ACC112 (cell line): ENCODE measurements around the gene SYTL5.

Source experiments
- H2AFZ ChIP-seq: fragments of 200-600 bp; sonication (generic); one replicate; pipeline ENCODE4 v1.6.0; 2017; ENCODE audit warnings: antibody characterized with exemption, low read length; ENCODE audit not compliant: unreplicated experiment
- H3K27ac ChIP-seq: fragments of 200-600 bp; sonication (generic); 2 replicates; pipeline ENCODE4 v1.5.1; 2014; ENCODE audit warnings: low read depth, mild to moderate bottlenecking, antibody characterized with exemption, low read length, moderate library complexity
- H3K27me3 ChIP-seq: fragments of 200-600 bp; sonication (generic); 2 replicates; pipeline ENCODE4 v1.6.1; 2014; ENCODE audit warnings: mild to moderate bottlenecking, antibody characterized with exemption, low read length, moderate library complexity, mixed read lengths; ENCODE audit not compliant: insufficient read depth
- H3K36me3 ChIP-seq: fragments of 200-600 bp; sonication (generic); 2 replicates; pipeline ENCODE4 v1.6.1; 2016; ENCODE audit warnings: mild to moderate bottlenecking, antibody characterized with exemption, low read length, moderate library complexity, mixed read lengths; ENCODE audit not compliant: insufficient read depth
- H3K4me1 ChIP-seq: fragments of 200-600 bp; sonication (generic); one replicate; pipeline ENCODE4 v1.6.1; 2016; ENCODE audit warnings: low read length, mixed read lengths; ENCODE audit not compliant: insufficient read depth, unreplicated experiment, control insufficient read depth
- H3K4me3 ChIP-seq: fragments of 200-600 bp; sonication (generic); 2 replicates; pipeline ENCODE4 v1.5.1; 2014; ENCODE audit warnings: mild to moderate bottlenecking, low read depth, low read length
- H3K79me2 ChIP-seq: fragments of 200-600 bp; sonication (generic); one replicate; pipeline ENCODE4 v1.6.0; 2016; ENCODE audit warnings: low read length; ENCODE audit not compliant: control insufficient read depth, unreplicated experiment, insufficient read depth

Gene SYTL5

DNA sequence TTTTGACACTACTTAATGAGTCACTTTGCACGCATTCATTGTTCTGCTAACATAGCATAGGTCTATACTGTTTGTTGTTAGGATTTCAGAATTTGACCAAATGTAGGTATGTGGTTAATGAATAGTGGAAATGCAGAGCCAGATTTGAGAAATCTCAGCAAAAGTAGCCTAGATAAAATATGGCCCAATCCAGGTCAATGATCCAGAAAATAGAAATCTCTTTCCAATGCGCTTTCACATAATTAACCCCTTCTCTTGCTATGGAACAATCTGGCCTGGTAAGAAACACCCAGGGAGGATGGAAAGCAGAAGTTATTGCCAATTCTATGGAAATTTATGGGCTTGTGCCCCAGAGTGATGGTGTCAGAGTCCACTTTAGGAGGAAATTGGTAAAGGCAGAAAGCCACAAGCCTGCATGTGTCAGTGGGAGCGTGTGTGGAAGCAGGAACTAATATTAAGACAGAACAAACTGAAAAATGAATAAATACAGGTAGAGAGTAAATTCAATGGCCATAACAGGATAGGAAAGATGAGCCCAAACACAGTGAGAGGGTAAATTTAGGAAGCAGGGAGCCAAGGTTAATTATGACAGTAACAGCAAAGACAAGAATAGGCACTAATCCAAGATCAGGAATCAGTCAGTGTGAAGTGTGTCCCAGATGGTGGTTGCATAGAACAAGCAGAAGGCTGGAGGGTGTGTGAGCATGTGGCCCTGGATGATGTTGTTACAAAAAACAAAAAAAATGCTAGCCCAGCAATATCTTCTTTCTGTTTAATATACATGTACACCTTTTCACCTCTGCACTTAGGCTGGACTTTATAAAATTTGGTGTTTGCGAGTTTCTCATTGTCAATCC is 102.9 kb downstream of the SYTL5 start:
- Histone ChIP-seq H3K79me2 (no peaks in the 10 kb centered on the region), H3K4me3 (no peak overlapping the region), H3K27ac (no peak overlapping the region), H2AFZ (no peak overlapping the region), H3K36me3 (no peaks in the 10 kb centered on the region), H3K4me1 (no peaks in the 10 kb centered on the region), H3K27me3 (no peaks in the 10 kb centered on the region)

DNA sequence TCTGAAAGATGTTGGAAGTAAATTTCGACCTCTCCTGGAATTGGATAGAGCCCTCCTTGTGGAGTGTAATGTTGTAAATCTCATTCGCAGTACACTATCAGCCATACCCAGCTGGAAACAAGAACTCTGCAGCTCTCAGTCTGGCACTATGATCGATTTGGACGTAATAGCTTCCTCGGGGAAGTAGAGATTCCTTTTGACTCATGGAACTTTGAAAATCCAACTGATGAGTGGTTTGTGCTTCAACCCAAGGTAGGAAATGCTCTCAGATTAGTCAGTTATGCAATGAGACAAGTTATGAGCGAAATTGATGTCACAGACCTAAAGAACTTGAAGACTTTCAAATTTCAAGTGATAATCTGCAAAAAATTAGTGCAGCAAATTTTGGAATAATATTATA is 103.9 kb downstream of the SYTL5 start:
- H3K4me1 ChIP-seq: no peaks in the 10 kb centered on the region
- no peak overlapping the region for H3K27ac ChIP-seq
- no peaks in the 10 kb centered on the region for H3K36me3 ChIP-seq
- no peaks in the 10 kb centered on the region for H3K27me3 ChIP-seq
- no peak overlapping the region for H2AFZ ChIP-seq
- H3K79me2 ChIP-seq: no peaks in the 10 kb centered on the region
- no peak overlapping the region for H3K4me3 ChIP-seq

DNA sequence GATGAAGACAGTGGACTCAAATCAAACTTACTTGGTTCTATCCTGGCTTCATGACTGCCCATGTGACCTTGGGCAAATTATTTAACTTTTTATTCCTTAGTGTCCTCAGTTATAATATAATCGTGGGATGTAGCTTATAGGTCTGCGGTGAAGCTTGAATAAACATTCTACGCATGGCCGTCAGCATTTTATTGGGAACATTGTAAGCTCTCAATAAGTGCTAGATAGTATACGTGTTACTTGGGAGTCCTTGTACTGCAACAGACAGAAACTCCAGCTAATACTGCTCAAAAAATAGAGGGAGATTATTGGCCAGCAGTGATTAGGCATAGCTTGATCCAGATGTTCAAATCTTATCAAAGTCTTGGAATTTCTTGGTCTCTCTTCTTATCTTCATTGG is 104.8 kb downstream of the SYTL5 start:
- Histone ChIP-seq H3K36me3 (no peaks in the 10 kb centered on the region), H3K79me2 (no peaks in the 10 kb centered on the region), H3K4me1 (no peaks in the 10 kb centered on the region), H3K27ac (no peak overlapping the region), H3K27me3 (no peaks in the 10 kb centered on the region), H2AFZ (no peak overlapping the region), H3K4me3 (no peak overlapping the region)

DNA sequence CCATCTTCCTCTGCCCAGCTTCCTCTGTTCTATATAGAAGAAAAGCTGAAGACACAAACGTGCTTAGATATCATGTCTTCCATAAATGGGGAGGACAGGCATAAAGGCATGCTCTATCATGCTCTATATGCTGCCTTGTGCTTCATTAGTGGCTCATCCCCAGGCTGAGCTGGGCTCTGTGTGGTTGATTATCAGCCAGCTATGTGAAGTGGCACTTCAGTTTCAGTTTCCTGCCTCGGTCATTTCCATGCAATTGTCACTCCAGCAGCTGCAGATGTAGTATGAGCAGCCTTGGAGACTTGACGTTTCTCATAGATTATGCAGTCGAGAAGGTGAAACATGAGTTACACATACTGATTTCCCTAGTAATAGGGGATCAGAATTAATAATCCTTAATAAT is 106.2 kb downstream of the SYTL5 start:
- Histone ChIP-seq H2AFZ (no peak overlapping the region), H3K36me3 (no peaks in the 10 kb centered on the region), H3K4me1 (no peaks in the 10 kb centered on the region), H3K4me3 (no peak overlapping the region), H3K27me3 (no peaks in the 10 kb centered on the region), H3K27ac (no peak overlapping the region), H3K79me2 (no peaks in the 10 kb centered on the region)

DNA sequence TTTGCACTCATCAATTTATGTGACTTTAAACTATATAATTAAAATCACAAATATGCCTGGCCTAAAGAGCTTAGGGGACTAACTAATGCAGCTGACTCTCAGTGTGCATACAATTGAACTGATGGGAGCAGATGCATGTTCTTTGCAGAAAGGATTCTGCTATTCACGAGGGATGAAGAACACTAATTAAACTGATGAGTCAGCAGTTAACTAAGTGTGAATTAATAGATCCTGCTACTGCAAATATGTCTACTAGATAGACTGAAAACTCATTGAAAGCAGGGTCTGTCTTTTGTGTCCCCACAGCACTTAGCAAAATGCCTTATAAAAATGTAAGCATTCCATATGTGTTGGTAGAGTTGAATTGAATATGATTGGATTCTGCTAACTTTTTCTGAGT is 110.4 kb downstream of the SYTL5 start:
- H2AFZ ChIP-seq: no peak overlapping the region
- H3K4me1 ChIP-seq: no peaks in the 10 kb centered on the region
- H3K4me3 ChIP-seq: no peak overlapping the region
- H3K27me3 ChIP-seq: no peaks in the 10 kb centered on the region
- no peak overlapping the region for H3K27ac ChIP-seq
- H3K79me2 ChIP-seq: no peaks in the 10 kb centered on the region
- no peaks in the 10 kb centered on the region for H3K36me3 ChIP-seq

DNA sequence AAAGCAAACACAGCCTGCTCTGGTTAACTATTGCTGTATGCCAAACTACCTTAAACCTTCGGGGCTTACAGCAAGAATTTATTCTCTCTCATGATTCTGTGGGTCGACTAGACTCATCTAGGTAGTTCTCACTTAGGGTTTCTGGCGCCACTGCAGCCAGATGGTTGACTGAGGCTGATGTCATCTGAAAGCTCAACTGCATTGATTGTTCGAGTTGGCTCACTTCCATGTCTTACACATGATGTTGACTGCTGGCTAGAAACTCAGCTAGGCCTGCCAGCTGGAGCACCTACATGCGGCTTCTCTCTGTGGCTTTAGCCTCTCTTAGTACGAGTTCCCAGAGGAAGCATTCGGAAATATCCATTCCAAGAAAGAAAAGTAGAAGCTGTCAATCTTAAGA is 111.1 kb downstream of the SYTL5 start:
- no peaks in the 10 kb centered on the region for H3K36me3 ChIP-seq
- no peak overlapping the region for H3K4me3 ChIP-seq
- H3K27me3 ChIP-seq: no peaks in the 10 kb centered on the region
- H2AFZ ChIP-seq: no peak overlapping the region
- H3K4me1 ChIP-seq: no peaks in the 10 kb centered on the region
- H3K27ac ChIP-seq: no peak overlapping the region
- H3K79me2 ChIP-seq: no peaks in the 10 kb centered on the region

DNA sequence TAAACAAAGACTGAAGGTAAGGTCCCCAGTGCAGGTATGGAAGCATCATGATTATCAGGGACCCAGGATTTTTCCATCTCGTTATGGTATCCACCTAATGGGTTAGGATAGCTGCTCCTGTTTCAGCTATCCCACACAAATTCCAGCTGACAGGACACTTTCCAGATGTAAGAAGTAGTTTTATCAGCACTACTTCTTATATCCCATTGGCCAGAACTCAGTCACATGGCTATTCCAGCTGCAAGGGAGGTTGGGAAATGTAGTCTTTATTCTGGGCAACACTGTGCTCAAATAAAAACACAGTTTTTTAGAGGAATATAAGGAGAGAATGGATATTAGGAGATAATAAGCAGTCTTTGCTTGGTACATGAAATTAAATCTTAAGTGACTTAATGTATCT is 117.6 kb downstream of the SYTL5 start:
- H3K79me2 ChIP-seq: no peaks in the 10 kb centered on the region
- no peak overlapping the region for H3K4me3 ChIP-seq
- H2AFZ ChIP-seq: no peak overlapping the region
- no peak overlapping the region for H3K27ac ChIP-seq
- no peaks in the 10 kb centered on the region for H3K4me1 ChIP-seq
- H3K27me3 ChIP-seq: no peaks in the 10 kb centered on the region
- H3K36me3 ChIP-seq: no peaks in the 10 kb centered on the region

DNA sequence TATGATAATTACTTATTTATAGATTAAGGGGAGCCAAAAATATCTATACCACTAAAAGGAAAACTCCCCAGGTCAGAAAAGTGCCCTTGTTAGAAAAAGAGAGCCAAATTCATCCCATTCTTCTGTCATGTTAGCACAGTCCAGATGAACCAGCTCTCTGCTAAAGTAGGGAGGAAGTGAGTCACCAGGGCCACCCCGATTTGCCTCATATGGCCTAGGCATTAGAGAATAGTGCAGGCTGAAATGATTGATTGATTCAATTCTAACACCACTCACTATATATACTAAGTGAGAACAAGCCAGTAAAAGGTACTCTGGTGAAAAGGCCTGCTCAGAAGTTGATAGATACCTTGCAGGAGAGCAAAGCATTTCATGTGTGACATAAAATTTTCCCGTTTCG is 119.8 kb downstream of the SYTL5 start:
- Histone ChIP-seq H3K79me2 (no peaks in the 10 kb centered on the region), H3K4me3 (no peak overlapping the region), H3K27me3 (no peaks in the 10 kb centered on the region), H3K27ac (no peak overlapping the region), H3K4me1 (no peaks in the 10 kb centered on the region), H3K36me3 (no peaks in the 10 kb centered on the region), H2AFZ (no peak overlapping the region)

DNA sequence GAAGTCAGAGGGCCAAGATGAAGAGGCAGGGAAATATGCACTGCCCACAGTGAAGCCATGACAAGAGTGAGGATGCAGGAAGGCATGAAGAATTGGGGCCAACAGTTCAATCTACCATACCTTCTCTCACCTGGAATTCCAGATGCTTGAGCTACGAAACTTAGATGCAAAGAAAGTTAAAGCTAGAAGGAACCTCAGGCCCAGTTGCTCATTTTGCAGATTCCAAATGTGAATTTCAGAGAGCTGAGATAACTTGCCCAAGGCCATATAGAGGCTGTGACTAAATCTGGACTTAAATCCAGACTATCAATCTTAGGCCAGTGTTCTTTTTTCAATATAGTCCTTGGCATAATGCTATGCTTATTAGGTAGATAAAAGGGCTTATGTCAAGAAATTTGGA is 121.6 kb downstream of the SYTL5 start:
- Histone ChIP-seq H3K27me3 (no peaks in the 10 kb centered on the region), H2AFZ (no peak overlapping the region), H3K27ac (no peak overlapping the region), H3K36me3 (no peaks in the 10 kb centered on the region), H3K79me2 (no peaks in the 10 kb centered on the region), H3K4me3 (no peak overlapping the region), H3K4me1 (no peaks in the 10 kb centered on the region)

DNA sequence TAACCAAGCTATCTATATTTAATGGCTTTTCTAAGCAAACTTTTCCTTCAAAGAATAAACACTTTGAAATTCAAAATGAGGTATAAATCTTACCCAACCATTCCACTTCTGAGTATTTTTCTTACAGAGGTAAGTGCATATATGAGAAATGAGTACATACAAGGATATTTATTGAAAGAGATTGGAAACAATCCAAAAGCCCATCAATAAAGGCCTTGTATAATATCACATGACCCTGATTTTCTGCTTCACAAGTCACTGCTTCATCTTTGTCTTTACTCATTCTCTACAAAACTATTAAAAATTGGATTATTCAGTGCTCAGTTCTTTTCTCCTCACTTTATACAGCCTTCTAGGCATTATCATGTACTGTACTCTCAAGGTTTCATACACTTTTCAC is 123.0 kb downstream of the SYTL5 start:
- no peaks in the 10 kb centered on the region for H3K79me2 ChIP-seq
- H3K4me1 ChIP-seq: no peaks in the 10 kb centered on the region
- H3K36me3 ChIP-seq: no peaks in the 10 kb centered on the region
- H2AFZ ChIP-seq: no peak overlapping the region
- H3K27me3 ChIP-seq: no peaks in the 10 kb centered on the region
- H3K4me3 ChIP-seq: no peak overlapping the region
- no peak overlapping the region for H3K27ac ChIP-seq

DNA sequence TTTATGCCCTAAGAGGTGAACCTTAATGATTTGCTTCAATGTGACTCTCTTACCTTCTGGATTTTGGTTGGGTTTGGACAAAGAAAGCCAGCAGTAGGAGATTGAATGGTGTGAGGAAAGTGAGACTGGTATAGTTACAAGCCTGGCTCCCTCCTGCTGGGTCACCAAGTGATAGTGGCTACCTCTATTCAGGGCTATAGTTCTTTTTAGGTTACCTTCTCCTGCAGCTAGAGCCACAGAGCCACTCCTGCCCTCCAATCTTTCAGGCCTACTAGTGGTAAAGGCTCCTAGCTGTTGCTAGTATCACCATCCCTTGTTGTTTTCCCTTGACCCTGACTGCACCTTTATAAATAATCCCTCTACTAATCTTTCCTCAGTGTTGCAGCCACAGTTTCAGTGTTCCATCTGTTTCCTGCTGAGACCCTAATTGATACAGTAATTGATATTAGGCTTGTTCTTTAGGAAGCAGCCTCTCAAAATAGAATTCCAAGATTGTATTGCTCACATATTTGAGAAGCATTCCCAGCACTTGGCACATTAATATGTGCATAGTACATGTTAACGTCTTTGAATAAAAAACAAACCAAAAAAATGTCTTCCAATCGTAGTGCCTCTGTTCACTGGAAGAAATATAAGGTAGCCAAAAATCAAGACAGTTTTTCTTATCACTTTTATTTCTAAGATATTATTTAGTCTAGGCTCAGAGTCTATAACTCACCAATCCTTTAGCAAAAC is 132.0 kb downstream of the SYTL5 start:
- Histone ChIP-seq H3K36me3 (no peaks in the 10 kb centered on the region), H3K27me3 (no peaks in the 10 kb centered on the region), H3K79me2 (no peaks in the 10 kb centered on the region), H2AFZ (no peak overlapping the region), H3K4me1 (peaks cover 9% of the 10 kb centered on the region), H3K4me3 (no peak overlapping the region), H3K27ac (no peak overlapping the region)
